Right ventricle myocardium inferior (tissue), 1 donor: ENCODE results near the gene DUOX2. TPM values are rescaled to one million over a fixed set of nuclear protein-coding genes. Genes with fewer than 3 reads are reported as not detected.
A peak's percentile ranks its signal among the peaks of the same experiment; 100 is the strongest.
"Not testable (repeated sequence)": the region's sequence is repeated elsewhere in the genome, so short reads cannot be mapped to it uniquely, and the experiment has no call there.

ENCODE experiments used
- ATAC-seq: fragments of 200-7000 bp; cut with Tn5 transposase; one replicate; pipeline ENCODE4 v1.9.1; 2020; ENCODE audit warnings: mild to moderate bottlenecking, moderate library complexity
- DNase-seq: peaks from one replicate; pipeline ENCODE4 v3.0.0; 2021; ENCODE audit errors: missing footprints
- intact Hi-C: fragments of 100-400 bp; cut with DNase I; formaldehyde crosslinking; loops from one replicate; pipeline ENCODE4 v1.11.0; 2022
- total RNA-seq: library from RNA; stranded (reverse); fragmentation: NEBNext Ultra II Directional; extraction: Animal tissue kit (Norgen Biotek cat#: 25700); gene quantifications from one replicate; pipeline ENCODE4 v1.2.1, GENCODE V29; 2021
- donor health status: DM: no; HTN: yes; CAD: no; lungs with severe emphysema.

The DUOX2 gene
- total RNA-seq, 1 donor from 2014 or later, result 0.08 TPM

DNA sequence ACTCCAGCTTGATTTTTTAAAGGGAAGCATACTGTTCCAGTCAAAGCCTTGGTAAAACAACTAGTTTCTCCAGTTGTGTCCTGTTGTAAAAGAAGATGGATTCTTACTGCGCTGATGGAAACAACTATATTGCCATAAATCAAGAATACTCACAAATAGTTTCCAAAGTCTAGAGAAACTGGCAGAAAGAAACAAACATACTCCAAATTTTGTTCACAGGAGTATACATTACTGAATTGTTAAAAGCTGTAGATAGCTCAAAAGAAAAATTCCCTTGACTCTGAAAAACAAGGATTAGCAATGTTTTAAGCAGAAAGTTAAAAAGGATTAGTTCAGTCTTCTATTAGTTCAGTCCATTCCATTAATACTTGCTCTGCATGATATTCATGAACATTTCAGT, 63.4 kb downstream of the DUOX2 start:
- ATAC-seq, result no peak
- intact Hi-C loops, result no loop called here

DNA sequence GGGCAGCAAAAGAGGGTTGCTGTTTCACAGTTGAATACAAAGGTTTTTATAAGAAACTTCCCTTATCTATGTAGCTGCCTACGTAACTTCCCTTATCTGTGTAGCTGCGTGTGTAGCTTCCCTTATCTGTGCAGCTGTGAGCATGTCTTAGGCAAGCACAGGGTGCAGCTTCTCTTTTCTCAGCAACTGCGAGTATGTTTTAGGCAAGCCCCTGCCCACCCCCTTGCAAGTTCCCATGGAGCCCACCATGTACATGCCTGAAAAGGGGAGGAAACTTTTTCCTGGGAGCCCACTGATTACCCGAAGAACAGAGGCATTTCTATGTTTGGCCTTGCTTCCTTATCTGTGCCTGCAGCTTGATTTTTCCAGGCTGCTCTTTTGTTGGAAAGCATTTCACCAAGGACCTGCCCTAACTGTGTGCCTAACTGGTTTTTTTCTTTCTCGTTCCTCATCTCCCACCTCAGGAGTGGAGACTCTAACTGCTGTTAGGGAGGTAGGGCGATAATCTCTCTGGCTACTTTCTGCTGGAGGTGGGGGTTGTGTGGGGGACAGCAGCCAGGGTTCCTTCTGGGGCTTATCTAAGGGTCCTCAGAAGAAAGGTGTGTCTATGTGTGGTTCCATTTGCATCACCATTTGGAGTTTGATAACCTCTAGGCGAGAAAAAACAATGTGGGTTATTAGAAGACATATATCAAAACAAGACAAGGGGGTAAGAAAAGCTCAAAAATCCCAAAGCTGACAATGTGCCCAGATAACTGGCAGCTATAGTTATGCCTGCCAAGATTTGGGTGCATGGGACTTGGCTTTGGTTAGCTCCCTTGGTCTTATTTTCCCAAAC, 65.0 kb downstream of the DUOX2 start:
- DNase-seq (peak; percentile 66), ATAC-seq (peak; percentile 56)
- intact Hi-C loops, result no loop called here

More for the DNA sequence above, 63.4 kb downstream of the DUOX2 start:
- no peak for DNase-seq

DNA sequence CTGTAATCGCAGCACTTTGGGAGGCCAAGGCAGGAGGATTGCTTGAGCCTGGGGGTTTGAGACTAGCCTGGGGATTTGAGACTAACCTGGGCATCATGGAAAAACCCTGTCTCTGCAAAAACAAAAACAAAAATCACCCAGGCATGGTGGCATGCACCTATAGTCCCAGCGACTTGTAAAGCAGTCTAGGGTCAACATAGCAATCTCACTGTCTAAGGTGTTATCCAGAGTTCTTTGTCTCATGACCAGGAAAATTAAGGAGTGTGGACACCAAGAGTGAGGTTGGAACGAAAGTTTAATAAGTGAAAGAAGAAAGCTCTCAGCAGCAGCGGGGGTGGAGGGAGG, 65.6 kb downstream of the DUOX2 start:
- DNase-seq, intact Hi-C loops, ATAC-seq: not testable (repeated sequence)

DNA sequence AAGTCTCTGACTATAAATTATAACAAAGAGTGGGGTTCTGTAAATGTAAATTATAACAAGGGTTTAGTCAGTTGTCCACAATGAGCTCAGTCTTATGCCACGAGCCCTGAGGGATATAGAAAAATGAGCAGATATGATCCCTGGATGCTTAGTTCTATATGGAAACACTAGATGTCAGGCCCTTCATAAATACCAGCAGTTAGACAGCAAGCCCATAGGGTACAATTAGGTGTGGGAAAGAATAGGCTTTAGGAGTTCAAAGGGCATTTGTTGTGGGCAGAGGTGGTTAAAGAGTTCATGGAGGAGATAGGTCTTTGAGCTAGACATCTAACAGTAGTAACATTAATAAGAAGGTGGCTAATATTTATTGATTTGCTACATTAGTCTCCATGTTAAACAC, 69.7 kb downstream of the DUOX2 start:
- DNase-seq, ATAC-seq, intact Hi-C loops: not testable (repeated sequence)

DNA sequence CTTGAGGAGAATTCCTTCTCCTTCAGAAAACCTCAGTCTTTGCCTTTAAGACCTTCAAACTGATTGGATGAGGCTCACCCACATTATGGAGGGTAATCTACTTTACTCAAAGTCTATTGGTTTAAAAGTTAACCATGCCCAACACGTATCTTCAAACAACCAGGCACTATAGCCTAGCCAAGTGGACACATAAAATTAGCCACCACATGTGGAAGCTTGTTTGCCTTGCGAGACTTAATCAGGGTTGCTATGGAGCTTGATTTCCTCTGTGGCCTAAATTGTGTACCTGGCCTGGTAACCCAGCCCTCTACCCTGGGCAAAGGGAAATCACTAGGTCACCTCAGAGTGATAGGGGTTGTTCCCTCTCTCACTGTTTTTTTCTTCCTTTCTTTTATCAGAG, 71.1 kb downstream of the DUOX2 start:
- DNase-seq, ATAC-seq, intact Hi-C loops: not testable (repeated sequence)

Other genes starting within 250 kb of the DUOX2 start
- gene TERB2, start 157.5 kb downstream of the DUOX2 start, total RNA-seq, result not detected
- gene SORD, start 91.0 kb downstream of the DUOX2 start, total RNA-seq, result 11.2 TPM
- not detected for gene DUOXA2, start 154 bp upstream of the DUOX2 start, total RNA-seq
- gene DUOXA1, start 15.7 kb upstream of the DUOX2 start, total RNA-seq, result 0.68 TPM
- gene DUOX1, start 15.8 kb upstream of the DUOX2 start, total RNA-seq, result 1.0 TPM
- gene SHF, start 73.8 kb upstream of the DUOX2 start, total RNA-seq, result 3.9 TPM
- gene SLC28A2, start 138.1 kb upstream of the DUOX2 start, total RNA-seq, result not detected